ENCODE data around the gene WDR5B.
"Not testable (repeated sequence)": the region's sequence is repeated elsewhere in the genome, so short reads cannot be mapped to it uniquely, and the experiment has no call there.

WDR5B gene

DNA sequence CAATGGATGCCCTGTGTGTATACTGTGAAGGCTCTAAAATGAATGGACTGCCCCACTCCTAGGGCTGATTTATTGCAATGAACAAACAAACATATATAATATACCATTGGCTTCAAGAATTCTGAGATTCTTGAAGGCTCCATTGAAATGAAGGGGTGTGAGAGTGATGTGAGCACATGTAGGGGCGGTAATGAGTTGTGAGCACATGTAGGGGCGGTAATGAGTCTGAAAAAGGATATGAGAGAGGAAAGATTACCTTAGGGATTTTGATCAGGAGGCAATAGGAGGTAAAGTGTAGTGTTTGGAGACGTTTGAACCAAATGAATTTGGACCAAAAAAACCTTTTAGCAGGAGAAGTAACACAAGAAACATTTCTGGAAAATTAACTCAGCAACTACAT, 28.2 kb downstream of the WDR5B start:
- Histone ChIP-seq H3K4me3 (no peak overlapping the region), H4K20me1 (peaks cover 0 to 4% (median 0%) of the 10 kb centered on the region in 11 experiments; a peak in 2 of 22 replicates), H3K4me1 (peaks cover 18 to 52% (median 29%) of the 10 kb centered on the region in 10 experiments), H3K27ac (no peak overlapping the region), H3K4me2 (peak overlapping the region in 1 of 11 experiments; percentile 91; a peak in 2 of 22 replicates), H3K9ac (no peak overlapping the region), H3K9me3 (replicated peaks in 1 of 11) (no peaks in the 10 kb centered on the region), H3K36me3 (peaks cover 0 to 16% (median 0%) of the 10 kb centered on the region in 11 experiments; a peak in 7 of 22 replicates), H3K27me3 (no peaks in the 10 kb centered on the region)
- no peak for TF ChIP-seq Cebpa-rat (IDR thresholded peaks at IDR 0.05)

DNA sequence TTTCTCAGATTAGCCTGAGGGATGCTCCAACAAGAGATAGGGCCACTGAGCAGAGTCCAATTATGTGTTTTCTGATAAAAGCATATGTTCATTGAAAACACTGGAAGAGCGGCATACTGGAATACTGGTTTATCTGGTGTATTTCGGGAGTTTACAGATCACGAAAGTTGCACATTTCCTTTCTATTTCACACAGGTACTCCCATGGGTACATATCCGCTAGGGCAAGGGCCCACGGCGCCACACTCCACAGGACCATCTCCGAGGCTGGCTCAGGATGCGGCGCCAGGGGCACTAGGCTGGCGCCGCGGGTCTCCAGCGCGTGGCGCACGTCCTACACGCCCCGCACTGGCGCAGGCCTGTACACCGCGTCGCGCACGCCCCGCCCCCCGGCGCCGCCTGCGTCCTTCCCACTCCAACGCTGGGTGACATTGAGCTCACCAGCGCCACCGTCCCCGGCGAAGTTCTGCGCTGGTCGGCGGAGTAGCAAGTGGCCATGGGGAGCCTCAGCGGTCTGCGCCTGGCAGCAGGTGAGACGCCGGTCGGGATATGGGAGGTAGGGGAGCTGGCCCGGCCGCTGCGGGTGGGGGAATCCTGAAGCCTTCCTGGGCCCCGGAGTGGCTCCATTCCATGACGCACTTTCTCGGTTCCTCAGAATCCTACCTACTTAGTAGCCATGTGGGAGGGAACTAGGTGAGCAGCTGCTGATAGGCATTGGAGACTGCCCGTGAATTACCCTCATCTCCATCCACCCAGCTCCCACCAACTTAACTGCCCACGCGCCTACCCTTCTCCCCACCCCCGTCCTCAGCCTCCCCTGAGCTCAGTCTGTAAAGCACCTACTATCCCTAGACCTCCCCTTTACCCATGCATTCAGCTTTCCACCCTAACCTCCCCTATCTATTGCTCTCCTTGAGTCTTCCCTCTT, 31.8 kb downstream of the WDR5B start, which contains the start of gene FAM162A:
FAM162A (plus strand) TSS at position 412 of the 927 bp plus-strand sequence; CDS start at position 496, 84 bp downstream.
- H3K36me3 ChIP-seq: peaks cover 0 to 34% (median 12%) of the 10 kb centered on the region in 11 experiments; a peak in 11 of 22 replicates
- H3K4me1 ChIP-seq: peaks cover 44 to 74% (median 59%) of the 10 kb centered on the region in 10 experiments
- H3K9ac ChIP-seq: peak within 1 kb of the TSS; percentile 82 to 90 (median 85)
- no peak for TF ChIP-seq Cebpa-rat (IDR thresholded peaks at IDR 0.05)
- no peaks in the 10 kb centered on the region for H3K9me3 ChIP-seq (replicated peaks in 1 of 11)
- no peaks in the 10 kb centered on the region for H3K27me3 ChIP-seq
- H4K20me1 ChIP-seq: peaks cover 0 to 19% (median 4%) of the 10 kb centered on the region in 11 experiments; a peak in 5 of 22 replicates
- peak within 1 kb of the TSS; percentile 79 to 98 (median 93) for H3K4me2 ChIP-seq
- peak within 1 kb of the TSS; percentile 56 to 91 (median 82); a peak in 21 of 22 replicates for H3K27ac ChIP-seq
- H3K4me3 ChIP-seq: peak within 1 kb of the TSS; percentile 75 to 94 (median 84)

DNA sequence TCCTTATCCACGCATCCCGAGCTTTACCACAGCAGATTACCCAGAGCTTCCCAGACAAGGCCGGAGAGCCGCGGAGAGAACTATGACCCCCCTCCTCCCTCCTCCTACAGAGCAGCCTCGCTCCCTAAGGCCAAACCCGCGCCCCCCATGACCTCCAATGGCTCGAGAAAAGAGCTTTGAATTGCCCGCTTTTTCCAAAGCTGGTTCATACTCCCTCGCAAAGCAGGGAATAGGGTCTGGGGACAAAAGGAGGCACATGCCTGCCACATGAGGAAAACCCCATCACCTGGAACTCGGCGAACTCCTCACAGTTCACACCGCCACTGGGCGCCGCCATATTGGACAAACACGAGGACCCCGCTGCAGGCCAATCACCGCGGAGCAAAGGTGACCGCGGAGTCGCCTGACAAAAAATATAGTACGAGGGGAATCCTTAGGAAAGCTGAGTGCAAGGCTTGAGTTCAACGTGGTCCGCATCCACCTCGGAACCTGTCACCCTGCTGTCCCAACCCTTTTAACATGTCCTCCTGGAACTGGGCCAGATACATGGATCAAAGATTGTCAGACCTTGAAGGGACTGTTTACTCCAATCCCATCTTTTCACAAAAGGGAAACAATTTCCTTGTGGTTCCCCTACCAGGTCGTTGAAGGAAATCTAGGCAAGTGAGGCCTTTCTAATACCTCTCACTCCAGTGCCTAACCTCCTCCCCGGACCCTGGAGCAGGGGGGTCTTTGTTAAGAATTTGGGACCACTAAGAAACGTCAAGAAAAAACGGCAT, 32.8 kb downstream of the WDR5B start, which contains the start of gene MIX23:
MIX23 (minus strand) TSS at position 344 of the 779 bp plus-strand sequence; CDS start at position 337, 7 bp downstream.
- peaks cover 0 to 43% (median 20%) of the 10 kb centered on the region in 11 experiments; a peak in 14 of 22 replicates for H3K36me3 ChIP-seq
- H3K4me2 ChIP-seq: peak within 1 kb of the TSS; percentile 79 to 98 (median 93)
- H3K4me1 ChIP-seq: peaks cover 45 to 77% (median 60%) of the 10 kb centered on the region in 10 experiments
- no peak for TF ChIP-seq Cebpa-rat (IDR thresholded peaks at IDR 0.05)
- H3K4me3 ChIP-seq: peak within 1 kb of the TSS; percentile 75 to 94 (median 84)
- peak within 1 kb of the TSS; percentile 56 to 91 (median 82); a peak in 21 of 22 replicates for H3K27ac ChIP-seq
- H3K9me3 ChIP-seq (replicated peaks in 1 of 11): no peaks in the 10 kb centered on the region
- no peaks in the 10 kb centered on the region for H3K27me3 ChIP-seq
- peaks cover 0 to 28% (median 4%) of the 10 kb centered on the region in 11 experiments; a peak in 5 of 22 replicates for H4K20me1 ChIP-seq
- H3K9ac ChIP-seq: peak within 1 kb of the TSS; percentile 82 to 90 (median 85)

DNA sequence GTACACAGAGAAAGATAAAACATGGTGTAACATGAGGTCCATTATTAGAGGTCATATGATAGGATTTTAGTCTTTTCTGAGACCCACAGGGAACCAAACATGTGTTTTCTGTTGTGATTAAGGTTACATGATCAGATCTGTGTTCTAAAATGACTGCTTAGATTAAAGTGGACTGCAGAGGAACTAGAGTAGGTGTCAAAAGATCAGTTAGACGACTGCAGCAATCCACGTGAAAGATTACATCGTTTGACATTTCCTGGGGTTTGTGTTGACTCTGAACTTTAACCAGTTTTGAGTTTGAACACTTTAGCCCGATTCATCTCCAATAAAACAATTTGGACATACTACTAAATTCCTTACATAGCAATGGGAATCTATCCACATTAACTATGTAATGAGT, 37.9 kb downstream of the WDR5B start:
- no peaks in the 10 kb centered on the region for H3K27me3 ChIP-seq
- TF ChIP-seq Cebpa-rat (IDR thresholded peaks at IDR 0.05): no peak
- H4K20me1 ChIP-seq: peaks cover 0 to 70% (median 4%) of the 10 kb centered on the region in 11 experiments; a peak in 7 of 22 replicates
- no peaks in the 10 kb centered on the region for H3K9me3 ChIP-seq (replicated peaks in 1 of 11)
- H3K4me1 ChIP-seq: peaks cover 26 to 39% (median 36%) of the 10 kb centered on the region in 10 experiments
- no peak overlapping the region for H3K4me2 ChIP-seq
- no peak overlapping the region for H3K27ac ChIP-seq
- peaks cover 0 to 66% (median 44%) of the 10 kb centered on the region in 11 experiments; a peak in 19 of 22 replicates for H3K36me3 ChIP-seq
- H3K9ac ChIP-seq: no peak overlapping the region
- H3K4me3 ChIP-seq: no peak overlapping the region

DNA sequence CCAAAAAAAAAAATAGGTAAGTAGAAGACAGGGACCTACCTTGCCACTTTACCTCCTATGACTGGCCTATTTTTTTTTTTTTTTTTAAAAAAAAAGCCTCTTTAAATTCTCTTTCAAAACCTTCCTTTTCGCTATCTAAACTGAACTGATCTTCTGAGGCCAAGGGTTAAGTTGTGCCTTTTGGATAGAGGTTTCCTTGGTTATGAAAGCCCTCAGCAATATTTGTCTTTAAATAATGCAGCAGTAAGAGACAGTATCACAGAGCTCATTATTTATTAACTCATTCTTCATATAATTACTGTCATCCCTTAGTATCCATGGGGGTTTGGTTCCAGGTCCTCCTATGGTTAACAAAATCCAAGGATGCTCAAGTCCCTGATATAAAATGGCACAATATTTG, 41.8 kb downstream of the WDR5B start:
- Histone ChIP-seq H3K27me3 (no peaks in the 10 kb centered on the region), H3K27ac (no peak overlapping the region), H3K4me3 (no peak overlapping the region), H3K36me3 (peaks cover 22 to 88% (median 70%) of the 10 kb centered on the region in 11 experiments), H4K20me1 (peaks cover 0 to 73% (median 3%) of the 10 kb centered on the region in 11 experiments; a peak in 9 of 22 replicates), H3K4me1 (peaks cover 0 to 8% (median 3%) of the 10 kb centered on the region in 10 experiments; a peak in 10 of 20 replicates), H3K9ac (no peak overlapping the region), H3K4me2 (no peak overlapping the region), H3K9me3 (replicated peaks in 1 of 11) (no peaks in the 10 kb centered on the region)
- no peak for TF ChIP-seq Cebpa-rat (IDR thresholded peaks at IDR 0.05)

DNA sequence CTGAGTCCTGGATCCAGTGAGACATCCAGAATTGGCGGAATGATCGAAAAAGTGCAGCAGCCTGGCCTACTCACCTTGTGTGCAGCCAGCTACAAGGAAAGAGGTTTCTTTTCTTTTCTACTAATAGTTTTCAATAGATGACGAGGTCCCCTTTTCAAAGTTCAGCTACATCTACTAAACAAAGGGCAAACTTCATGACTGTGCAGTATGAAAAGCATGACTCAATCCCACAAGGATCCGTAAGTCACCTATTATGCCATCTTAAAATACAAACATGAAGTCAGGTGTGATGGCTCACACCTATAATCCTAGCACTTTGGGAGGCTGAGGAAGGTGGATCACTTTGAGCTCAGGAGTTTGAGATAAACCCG, 49.5 kb downstream of the WDR5B start:
- H3K27me3 ChIP-seq: no peaks in the 10 kb centered on the region
- no peak for TF ChIP-seq Cebpa-rat (IDR thresholded peaks at IDR 0.05)
- no peak overlapping the region for H3K9ac ChIP-seq
- H3K27ac ChIP-seq: no peak overlapping the region
- H3K4me2 ChIP-seq: no peak overlapping the region
- H4K20me1 ChIP-seq: peaks cover 0 to 7% (median 0%) of the 10 kb centered on the region in 11 experiments; a peak in 5 of 22 replicates
- peaks cover 90 to 100% (median 99%) of the 10 kb centered on the region in 11 experiments for H3K36me3 ChIP-seq
- H3K4me1 ChIP-seq: peaks cover 0 to 5% (median 0%) of the 10 kb centered on the region in 10 experiments; a peak in 5 of 20 replicates
- H3K9me3 ChIP-seq (replicated peaks in 1 of 11): no peaks in the 10 kb centered on the region
- H3K4me3 ChIP-seq: no peak overlapping the region

DNA sequence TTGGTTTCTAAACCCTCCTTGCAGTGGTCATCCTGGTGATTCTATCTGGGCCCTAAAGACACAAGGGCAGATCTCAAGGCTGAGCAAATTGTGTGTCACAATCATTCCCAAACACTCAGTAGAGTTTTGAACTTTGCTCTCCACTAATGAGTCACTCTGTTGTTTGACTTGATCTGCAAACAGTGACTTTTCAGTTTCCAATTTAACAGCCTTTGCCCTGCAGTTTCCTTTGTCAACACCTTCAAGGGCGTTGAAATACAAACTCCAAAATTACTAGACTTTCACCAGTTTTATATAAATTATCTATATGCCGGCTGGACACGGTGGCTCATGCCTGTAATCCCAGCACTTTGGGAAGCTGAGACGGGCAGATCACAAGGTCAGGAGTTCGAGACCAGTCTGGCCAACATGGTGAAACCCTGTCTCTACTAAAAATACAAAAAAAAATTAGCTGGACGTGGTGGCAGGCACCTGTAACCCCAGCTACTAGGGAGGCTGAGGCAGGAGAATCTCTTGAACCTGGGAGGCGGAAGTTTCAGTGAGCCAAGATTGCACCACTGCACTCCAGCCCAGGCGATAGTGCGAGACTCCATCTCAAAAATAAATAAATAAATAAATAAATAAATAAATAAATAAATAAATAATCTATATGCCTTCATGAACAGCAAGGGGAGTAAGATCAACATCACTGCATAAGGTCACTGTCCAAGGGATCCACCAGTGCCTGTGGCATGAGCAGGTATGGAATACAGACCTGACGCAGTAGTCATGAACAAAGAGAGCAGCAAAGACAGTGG, 50.1 kb downstream of the WDR5B start:
- not testable (repeated sequence) for H3K4me3 ChIP-seq; H3K9me3 ChIP-seq (replicated peaks in 1 of 11); H4K20me1 ChIP-seq; H3K27ac ChIP-seq; H3K27me3 ChIP-seq; H3K4me1 ChIP-seq; H3K4me2 ChIP-seq; H3K9ac ChIP-seq
- peaks cover 90 to 100% (median 99%) of the 10 kb centered on the region in 11 experiments for H3K36me3 ChIP-seq

DNA sequence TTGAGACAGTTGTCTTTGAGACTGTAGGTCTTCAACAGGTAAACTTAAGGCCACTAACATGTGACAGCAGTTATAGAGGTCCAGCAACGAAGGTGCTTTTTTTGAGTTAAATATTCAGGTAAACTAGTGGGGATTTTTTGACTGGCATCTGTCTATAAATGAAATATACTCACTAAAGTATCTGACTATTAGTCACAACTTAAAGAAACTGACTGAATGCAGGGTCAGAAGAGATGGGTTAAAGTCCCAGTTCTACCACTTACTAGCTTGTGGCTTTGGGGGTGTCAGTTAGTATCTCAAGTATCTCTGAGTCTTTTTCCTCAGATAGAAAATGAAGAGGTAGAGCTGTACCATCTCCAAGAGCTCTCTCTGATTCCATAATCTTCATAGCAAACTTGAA, 50.8 kb downstream of the WDR5B start:
- Histone ChIP-seq H3K36me3 (peaks cover 84 to 100% (median 94%) of the 10 kb centered on the region in 11 experiments), H3K27ac (no peak overlapping the region), H3K27me3 (no peaks in the 10 kb centered on the region), H3K4me1 (no peaks in the 10 kb centered on the region), H3K4me2 (no peak overlapping the region), H3K4me3 (no peak overlapping the region), H3K9ac (no peak overlapping the region), H3K9me3 (replicated peaks in 1 of 11) (no peaks in the 10 kb centered on the region), H4K20me1 (no peaks in the 10 kb centered on the region; a peak in 2 of 22 replicates)
- TF ChIP-seq Cebpa-rat (IDR thresholded peaks at IDR 0.05): no peak
